Subcutaneous adipose tissue (tissue), 4 donors: Measurements from ENCODE around the gene SEPTIN1. TPM values are rescaled to one million over a fixed set of nuclear protein-coding genes. Genes with fewer than 3 reads are reported as not detected.

Source experiments
- total RNA-seq, 4 donors: library from RNA; depleted of rRNA; stranded (reverse); fragments of >200 nt; gene quantifications; one replicate each; pipeline ENCODE4 v1.1.0, GENCODE V29; 2016
- TF ChIP-seq, protein P1 (sequence below): fragments of 450-650 bp; IDR thresholded peaks from one replicate; pipeline ENCODE4 v1.5.1; 2016; ENCODE audit warnings: low read depth, mild to moderate bottlenecking, control low read depth, antibody characterized with exemption, moderate library complexity

The SEPTIN1 gene
- total RNA-seq, 4 donors from 2014 or later = 0.33 to 4.4 (median 1.8) TPM

DNA sequence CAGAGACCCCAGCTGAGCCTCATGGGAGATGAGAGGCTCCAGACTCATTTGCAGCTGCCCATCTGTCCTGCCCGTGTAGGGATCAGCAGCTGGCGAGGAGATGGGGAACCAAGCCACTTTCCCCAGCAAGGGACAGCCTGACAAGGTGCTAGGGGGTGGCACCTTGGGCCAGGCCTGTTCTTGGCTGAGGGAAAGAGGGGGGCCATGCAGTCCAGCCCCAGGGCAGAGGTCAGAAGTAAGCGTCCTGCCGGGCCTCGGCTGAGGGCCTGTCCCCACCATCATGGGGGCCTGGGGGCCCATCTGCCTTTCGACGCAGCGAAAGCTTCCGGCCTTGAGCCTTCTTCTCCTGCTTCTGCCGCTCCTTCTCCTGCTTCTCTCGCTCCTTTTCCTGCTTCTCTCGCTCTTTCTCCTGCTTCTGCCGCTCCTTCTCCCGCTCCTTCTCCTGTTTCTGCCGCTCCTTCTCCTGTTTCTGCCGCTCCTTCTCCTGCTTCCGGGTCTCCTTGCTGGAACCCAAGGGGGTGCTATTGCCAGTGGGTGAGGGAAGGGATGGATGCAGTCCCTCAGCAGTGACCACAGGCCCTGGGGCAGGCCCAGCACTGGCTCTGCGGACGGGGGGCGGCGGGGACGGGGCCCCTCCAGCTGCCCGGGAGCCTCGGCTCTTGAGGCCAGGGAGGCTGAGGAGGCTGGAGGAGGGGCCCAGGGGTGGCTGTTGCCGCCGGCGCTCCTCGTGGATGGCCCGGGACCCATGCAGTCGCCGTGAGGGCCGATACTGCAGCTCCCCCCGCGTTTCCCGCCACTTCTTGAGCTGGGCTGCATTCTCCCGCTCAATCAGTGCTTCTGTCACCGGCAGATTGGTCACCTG is 24.4 kb downstream of the SEPTIN1 start:
- TF ChIP-seq, protein P1, sequence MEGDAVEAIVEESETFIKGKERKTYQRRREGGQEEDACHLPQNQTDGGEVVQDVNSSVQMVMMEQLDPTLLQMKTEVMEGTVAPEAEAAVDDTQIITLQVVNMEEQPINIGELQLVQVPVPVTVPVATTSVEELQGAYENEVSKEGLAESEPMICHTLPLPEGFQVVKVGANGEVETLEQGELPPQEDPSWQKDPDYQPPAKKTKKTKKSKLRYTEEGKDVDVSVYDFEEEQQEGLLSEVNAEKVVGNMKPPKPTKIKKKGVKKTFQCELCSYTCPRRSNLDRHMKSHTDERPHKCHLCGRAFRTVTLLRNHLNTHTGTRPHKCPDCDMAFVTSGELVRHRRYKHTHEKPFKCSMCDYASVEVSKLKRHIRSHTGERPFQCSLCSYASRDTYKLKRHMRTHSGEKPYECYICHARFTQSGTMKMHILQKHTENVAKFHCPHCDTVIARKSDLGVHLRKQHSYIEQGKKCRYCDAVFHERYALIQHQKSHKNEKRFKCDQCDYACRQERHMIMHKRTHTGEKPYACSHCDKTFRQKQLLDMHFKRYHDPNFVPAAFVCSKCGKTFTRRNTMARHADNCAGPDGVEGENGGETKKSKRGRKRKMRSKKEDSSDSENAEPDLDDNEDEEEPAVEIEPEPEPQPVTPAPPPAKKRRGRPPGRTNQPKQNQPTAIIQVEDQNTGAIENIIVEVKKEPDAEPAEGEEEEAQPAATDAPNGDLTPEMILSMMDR = no peak

DNA sequence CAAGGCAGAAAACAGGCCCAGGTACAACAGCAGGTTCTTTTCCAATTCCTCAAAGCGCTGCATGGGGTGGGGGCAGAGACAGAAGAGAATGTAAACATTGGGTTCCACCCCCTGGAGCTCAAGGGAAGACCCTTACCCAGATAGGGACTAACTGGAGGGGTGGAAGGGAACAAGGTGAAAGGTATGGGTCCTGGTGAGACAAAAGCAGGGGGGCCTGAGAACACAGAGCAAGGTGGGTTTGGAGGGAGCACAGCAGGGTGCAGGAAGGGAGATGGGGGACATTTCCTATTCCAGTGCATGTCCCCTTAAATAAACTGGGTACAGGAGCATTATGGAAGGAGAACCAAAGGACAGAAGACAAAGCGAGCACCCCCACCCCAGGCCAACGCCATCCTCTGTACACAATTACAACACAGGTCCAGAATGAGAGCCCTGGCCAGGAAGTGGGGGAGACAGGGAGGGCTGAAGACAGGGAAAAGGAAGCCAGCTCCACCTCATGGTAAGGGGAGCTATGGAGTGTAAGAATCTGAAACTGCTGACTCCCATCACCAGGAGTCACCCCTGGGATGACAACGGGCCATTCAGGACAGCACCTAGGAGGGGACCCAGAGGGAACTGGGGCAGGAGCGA is 25.2 kb downstream of the SEPTIN1 start:
- TF ChIP-seq, protein P1 = no peak

DNA sequence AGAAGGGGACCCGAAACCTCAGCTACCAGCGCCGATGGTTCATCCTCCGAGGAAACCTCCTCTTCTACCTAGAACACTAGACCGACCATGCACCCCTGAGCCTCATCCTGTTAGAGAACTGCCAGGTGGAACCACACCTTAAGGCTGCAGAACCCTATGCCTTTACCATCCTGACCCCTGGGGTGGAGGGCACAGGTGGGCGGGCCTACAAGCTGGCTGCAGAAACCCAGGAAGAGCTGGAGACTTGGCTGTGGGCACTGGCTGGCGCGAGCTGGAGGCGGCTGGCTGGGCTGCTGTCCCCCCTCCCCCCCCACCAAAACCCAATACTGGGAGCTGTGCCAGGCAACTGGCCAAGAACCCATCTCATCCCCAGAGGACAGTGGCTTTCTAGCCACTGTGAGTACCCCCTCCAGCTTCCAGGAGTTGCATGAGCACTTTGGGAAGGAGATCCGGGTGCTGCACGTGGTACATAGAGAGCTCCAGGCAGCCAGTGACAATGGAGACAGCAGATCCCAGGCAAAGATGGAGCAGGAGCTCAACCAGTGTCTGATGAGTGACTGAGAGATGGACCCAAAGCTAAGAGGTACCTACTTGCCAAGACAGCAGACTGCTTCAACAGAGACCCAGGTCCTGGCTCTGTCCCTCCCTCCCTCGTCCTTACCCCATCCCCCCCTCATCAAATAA is 25.8 kb downstream of the SEPTIN1 start:
- TF ChIP-seq, protein P1 = no peak

DNA sequence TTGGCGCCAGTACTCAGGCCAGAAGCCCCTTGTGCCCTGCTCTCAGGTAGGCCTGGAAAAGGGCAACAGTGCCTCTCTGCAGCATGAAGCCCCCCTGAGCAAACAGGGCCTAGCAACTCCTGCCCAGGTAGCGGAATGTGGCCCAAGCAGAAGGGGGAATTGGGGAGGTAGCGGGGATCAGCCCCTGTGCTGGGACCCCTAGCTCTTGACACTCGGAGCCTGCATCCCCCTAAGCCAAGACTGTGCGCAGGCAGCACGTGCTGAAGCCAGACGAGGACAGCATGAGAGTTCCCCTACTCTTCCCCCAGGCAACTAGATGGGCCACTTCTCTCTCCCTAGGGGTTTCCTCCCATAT is 26.4 kb downstream of the SEPTIN1 start:
- TF ChIP-seq, protein P1 = no peak

DNA sequence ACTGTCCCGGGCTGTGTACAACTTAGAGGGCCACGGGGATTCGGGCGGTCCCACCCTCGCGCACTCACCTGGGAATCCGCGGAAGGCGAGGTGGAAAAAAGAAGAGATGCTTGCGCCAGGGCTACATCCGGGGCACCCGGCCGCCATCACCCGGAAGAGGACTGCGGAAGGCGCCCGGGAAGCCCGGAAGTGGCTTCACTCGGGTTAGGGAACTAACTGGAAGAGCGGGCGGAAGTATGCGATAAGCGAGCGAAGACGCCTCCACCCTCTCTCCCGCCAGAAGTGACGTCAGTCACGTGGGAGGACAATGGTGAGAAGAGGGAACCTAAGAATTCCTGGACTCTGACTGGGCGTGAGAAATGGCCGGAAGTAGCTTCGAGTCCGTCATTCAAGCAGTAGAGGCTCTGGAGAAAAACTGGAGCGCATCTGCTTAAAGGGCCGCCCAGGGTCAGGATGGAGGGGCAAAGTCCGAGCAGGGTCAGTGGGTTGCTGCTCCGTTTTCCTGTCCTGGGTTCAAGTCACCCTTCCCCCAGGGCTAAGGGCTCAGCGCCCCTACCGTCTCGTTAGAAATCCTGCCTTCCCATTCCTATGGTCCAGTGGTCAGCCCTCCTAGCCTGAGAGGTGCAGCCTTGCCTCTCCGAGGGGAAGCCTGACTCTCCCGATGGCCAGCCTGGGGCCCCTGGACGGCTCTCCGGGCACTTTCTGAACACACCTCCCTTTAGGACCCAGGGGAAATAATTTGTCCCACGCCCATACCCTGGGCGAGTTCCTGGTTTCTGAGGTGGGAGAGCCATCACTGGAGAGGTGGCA is 27.0 kb downstream of the SEPTIN1 start, which contains the start of gene CD2BP2:
Gene CD2BP2 (minus strand): TSS at position 165 of the 810 bp plus-strand sequence. CDS start 627 bp downstream, outside the sequence.
- TF ChIP-seq, protein P1 = no peak

DNA sequence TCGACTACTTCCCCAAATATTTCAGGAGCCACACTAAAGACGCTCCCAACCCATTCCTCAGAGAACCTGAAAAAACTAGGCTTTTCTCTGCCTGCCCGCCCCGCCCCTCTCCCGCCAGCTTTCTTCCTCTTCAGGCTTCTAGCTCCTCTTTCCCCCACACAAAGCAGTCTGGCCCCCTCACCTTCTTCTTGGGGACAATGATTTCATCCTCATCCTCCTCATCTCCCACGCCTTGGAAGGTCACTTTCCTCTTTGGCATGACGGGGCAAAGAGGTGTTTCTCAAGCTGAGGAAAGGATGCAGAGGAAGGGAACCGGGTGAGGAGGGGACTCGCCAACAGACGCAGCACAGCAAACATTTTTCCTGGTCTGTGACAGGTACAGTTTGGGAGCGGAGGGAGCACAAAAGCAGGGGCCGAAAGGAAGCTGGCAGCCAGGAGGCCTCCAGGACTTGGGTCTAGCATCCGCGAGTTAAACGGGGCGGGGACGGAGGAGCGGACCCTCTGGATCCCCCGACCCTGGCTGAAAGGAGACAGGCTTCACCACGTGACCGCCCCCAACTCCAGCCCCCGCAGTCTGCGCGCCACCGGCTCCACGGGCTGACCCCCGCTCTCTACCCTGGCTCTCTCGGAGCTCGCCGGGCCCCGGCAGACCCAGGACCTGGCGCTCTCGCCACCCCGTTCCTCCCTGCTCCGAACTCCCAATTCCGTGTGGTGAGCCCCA is 27.8 kb downstream of the SEPTIN1 start:
- TF ChIP-seq, protein P1 = no peak
